GM19043 (cell line): ENCODE measurements around the gene MINDY4.
"Not testable (repeated sequence)": the region's sequence is repeated elsewhere in the genome, so short reads cannot be mapped to it uniquely, and the experiment has no call there.

Source experiments
- ATAC-seq: cut with Tn5 transposase; IDR thresholded peaks from one replicate; pipeline ENCODE4 v1.9.1; 2021; ENCODE audit warnings: low read depth; ENCODE audit not compliant: unreplicated experiment

MINDY4 gene

DNA sequence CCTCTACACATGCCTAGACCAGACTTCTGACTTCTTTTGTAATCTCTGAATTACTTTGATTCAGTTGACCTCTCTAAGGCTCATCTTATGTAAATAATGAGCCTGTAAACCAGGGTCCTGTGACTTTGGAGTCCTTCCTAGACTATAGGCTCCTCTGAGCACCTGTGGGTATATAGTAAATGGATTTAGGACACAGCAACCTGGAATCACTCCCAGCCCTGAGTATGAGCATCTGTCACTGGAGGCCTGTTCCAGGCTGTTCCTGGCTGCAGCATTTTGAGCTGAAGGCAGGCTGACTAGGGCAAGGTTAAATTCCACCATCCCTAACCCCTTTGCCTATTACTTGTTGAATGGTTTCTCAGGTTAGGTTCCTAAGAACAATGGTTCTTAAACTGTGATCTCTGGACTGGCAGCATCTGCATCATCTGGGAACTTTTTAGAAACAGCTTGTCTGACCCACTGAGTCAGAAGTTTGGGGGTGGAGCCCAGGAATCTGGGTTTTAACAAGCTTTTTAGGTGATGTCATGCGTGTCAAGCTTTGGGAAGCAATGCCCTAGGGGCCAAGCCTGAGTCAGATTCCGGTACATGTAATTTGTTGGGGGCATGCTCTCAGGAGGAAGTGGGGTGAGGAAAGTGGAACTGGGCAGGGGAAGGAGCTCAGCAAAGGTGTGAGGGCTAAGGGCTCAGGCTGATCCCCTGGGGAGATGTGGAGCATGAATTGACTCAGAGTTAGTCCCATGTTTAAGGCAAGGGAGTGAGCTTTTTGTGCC is 28.2 kb downstream of the MINDY4 start:
- ATAC-seq = peak; percentile 64

DNA sequence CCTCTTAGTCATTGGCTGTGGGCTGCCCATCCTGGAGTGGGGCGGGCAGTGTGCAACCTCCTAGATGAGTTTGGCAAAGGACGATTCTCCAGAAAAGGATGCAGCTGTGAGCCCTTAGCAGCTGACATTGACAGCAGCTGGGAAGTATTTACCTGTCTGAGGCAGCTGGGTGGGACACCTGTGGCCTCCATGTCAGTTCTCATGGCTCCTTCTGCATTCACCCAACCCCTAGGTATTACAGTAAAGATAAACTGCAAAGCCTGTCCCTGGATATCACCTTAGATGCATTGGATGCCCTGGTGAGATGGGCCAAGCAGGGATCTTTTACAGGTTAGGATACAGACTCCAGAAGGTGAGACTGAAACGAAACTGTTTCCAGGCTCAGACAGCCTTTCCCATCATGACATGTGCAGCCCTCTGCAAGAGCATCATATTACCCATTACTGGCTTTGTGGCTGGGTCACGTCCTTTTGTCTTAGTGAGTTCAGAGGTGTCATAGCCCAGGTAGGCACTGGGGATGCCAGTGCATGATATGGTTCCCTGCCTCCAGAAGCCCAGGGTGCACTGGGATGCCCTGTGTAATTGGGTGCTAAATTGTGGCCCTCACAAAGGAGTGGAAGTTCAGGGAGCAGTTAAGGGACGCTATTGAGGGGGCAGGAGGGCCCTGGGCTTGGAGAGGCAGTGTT is 28.9 kb downstream of the MINDY4 start:
- ATAC-seq = no peak

DNA sequence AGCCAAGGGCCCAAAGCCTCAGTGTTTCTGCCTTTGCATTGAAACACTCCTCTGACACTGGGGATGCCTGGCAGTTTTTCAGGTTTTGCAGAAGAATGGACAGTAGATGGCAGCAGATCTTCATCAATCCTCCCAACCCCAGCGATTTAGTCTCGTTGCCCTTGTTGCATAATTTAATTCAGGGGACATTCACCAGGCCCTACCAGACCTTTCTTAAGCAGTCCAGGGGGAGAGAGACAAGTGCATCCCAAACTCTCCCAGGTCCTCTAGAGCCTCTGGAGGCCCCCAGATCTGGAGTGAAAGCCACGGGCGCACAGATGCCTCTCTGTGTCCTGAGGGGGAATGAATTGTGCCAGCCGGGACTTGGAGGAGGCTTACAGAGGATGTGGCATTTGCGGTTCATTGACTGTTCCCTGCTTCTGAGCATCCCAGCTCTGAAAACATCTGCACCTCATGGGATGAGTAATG is 29.6 kb downstream of the MINDY4 start:
- peak; percentile 22 for ATAC-seq

DNA sequence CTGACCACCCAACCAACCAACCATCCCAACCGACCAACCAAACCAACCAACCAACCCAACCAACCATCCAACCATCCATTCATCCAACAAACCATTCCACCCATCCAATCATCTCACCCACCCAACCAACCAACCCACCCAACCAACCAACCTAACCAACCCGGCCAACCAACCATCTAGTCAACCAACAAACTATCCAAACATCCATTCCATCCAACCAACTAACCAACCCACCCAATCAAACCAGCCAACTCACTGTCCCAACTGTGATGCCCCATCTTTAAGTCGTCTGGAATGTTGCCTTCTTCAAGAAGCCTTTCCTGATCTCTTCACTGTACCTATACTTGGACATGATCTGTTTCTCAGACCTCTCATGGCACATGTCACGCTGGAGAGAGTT is 31.6 kb downstream of the MINDY4 start:
- no peak for ATAC-seq

DNA sequence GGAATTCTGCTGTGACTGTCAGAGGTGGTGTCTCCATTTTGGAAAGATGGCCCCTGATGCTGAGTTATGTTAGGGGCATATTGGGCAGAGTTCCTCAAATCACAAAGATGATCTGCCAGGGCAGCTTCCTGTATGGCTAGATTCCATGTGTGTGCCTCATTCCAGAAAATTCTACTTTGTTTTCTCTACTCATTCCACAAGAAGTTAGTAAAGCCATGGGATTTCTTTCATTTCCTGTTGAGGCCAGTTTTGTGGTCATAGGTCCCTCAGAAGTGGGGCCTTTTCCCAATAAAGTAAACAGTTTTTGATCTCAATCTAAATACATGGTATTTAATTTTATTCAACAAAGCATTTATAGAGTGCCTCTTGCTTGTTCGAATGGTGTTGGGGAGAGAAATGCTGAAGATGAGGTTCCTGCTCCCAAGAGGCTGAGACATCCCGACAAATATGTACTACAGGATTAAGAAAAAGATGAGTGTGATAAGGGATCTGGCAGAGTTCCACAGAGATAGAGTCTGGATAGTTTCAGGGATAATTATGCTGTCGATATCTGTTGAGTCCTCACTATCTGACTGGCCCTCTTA is 33.0 kb downstream of the MINDY4 start:
- no peak for ATAC-seq

DNA sequence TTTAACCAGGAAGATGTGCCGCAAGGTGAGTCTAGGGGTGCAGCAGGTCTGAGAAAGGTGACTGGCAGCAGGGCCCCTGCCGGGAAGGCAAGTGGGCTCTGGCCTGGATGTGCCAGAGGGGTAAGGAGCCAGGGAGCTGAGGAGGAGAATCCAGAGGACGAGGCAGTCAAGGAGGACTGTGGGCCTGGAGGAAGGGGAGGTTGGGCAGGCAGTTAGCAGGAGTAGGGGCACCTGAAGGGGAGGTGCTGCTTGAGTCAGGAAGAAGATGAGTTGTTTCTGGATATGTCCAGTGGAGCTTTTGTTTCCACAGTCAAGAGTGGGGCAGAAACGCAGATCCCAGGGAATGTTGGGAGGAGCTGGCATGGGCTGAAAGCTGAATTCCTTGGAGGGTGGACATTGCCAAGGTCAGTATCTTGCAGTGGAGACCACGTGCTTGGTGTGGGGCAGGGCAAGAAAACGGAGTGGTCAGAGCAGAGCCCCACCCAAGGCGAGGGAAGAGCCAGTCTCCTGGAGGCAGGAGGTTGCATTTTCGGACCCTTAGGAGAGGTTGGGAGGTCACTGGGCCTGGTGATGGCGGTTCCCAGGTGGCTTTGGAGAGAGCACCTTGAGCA is 34.0 kb downstream of the MINDY4 start:
- ATAC-seq = no peak

DNA sequence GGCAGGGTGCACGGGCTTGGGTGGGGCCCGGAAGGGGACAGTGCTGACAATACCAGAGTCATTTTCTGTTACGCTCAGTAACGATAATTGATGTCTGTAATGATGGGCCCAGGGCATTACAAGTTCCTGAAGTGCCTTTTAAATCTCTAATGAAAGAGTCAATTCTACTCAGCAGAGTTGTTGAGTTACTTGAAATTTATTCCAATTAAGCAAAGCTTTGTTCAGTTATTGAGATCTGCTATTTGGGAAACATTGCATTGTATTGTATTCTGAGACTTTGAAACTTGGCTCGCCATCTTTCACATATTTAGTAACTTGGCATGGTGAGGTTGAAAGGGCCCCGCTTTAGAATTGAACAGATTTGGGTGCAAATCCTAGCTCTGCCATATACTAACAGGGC is 34.7 kb downstream of the MINDY4 start:
- no peak for ATAC-seq

DNA sequence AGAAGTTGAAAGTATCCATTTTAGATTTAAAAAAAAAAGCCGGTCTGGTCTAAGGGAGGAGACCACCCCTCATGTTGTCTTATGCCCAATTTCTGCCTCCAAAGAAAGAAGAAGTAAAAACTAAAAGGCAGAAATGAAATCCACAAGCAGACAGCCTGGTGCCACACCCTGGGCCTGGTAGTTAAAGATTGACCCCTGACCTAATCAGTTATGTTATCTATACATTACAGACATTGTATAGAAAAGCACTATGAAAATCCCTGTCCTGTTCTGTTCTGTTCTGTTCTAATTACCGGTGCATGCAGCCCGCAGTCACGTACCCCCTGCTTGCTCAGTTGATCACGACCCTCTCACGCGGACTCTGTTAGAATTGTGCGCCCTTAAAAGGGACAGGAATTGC is 36.3 kb downstream of the MINDY4 start:
- not testable (repeated sequence) for ATAC-seq

DNA sequence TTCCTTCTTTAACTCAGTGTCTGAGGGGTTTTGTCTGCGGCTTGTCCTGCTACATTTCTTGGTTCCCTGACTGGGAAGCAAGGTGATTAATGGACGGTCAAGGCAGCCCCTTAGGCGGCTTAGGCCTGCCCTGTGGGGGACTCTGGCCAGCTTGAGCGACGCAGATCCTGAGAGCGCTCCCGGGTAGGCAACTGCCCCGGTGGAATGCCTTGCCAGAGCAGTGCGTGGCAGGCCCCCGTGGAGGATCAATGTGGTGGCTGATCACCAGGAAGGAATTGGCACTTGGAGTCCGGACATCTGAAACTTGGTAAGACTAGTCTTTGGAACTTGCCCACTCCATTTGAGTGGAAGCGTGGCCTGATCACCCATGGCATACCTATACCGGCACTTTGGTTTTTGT is 36.7 kb downstream of the MINDY4 start:
- ATAC-seq = not testable (repeated sequence)

DNA sequence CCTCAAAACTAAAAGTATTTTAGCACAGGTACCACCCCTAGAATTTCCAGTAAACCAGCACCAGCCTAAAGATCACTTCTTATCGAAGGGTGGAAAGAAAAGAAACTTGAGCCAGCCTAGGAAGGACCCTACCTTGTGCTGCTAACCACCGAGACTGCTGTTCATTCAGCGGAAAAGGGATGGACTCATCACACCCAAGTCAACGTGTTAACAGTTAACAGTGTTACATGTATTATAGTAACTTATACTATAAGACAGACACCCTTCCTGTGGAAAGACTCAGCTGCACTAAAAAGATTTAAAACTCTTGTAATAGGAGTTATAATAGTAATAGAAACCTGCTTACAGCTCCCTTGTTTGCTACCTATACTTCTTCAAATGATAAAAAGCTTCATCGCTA is 39.8 kb downstream of the MINDY4 start:
- no peak for ATAC-seq

DNA sequence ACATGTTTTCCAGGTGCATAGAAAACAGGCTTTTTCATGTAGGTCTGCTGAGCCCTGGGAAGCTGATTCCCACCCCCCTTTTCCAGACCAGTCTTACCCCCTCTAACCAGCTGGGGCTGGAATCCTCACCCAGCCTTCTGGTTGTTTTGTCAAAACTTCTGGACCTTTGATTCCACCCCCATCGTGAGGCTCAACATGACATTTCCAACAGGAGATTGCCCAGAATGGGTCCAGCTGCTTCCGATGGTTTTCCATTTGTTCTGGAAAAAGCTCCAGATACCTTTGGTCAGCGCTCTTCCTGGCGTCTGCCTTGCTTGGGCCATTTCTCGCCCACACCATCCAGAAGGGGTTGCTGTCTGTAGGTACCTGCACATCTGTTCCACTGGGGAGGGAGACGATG is 41.5 kb downstream of the MINDY4 start:
- no peak for ATAC-seq

DNA sequence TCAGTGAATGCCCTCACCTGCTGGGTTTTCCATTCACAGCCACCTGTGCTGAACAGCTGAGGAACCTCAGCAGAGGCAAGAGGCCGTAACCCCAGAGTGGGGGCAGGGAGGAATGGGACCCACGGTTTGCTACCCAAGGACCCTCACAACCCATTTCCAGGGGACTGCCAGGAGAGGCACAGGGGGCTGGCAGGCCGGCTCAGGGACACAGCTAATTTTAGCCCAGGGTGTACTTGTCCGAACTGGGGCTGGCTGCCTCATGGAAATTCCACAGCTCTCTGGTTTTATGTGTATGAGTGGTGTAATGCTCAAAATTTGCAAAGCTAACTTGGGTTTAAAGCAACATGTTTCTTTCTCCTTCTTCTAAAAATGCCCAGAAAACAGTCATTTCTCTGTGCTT is 42.2 kb downstream of the MINDY4 start:
- no peak for ATAC-seq

DNA sequence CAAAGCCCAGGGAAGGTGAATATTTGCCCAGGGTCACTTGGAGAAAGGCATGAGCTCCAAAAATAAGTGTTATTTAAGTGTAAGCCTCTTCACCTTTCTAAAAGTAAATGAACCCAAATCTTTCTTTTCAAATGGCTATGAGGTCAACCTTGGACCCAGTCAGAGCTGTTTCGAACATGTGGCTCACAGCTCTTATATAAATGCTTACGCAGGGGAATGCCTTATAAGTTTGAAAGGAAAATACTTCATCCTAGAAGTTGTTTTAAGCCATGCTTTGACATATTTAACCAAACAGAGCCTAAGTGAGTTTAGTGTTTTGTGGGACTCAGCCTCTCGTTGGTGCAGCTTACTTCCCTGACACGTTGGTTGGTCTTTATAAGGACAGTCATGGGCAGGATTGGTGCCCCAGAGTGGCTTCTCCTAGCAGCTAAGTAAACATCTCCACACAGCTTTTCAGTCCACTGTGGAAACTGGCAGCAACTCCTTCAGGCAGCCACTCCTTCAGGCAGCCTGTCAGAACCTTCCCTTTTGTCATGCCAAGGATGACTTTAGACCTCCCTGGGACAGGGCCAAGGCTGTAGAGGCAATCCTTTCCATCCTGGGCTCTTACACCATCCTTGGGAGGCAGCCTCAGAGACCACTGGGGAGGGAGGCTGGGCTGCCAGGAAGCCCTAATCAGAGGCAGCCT is 43.6 kb downstream of the MINDY4 start:
- no peak for ATAC-seq

DNA sequence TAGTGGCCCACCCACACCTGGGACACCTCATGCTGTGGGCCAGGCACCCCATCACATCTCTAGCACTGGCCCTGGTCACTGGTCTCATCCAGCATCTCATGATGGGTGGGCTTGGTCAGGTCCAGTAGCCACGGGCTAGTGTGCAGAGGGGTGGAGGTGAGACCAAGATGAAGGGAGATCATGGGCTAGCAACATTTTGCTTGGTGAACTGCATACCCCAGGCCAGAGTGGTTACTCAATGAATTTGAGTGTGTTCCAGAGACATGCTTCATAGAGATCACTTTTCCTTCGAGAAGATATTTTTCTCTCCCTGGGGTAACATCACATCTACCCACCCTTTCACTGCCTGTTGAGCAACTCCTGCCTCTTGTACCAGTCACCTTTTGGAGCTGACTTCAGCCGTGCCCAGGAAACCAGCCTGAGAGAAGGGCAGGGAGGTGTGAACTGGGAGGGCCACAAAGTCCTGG is 44.2 kb downstream of the MINDY4 start:
- no peak for ATAC-seq

DNA sequence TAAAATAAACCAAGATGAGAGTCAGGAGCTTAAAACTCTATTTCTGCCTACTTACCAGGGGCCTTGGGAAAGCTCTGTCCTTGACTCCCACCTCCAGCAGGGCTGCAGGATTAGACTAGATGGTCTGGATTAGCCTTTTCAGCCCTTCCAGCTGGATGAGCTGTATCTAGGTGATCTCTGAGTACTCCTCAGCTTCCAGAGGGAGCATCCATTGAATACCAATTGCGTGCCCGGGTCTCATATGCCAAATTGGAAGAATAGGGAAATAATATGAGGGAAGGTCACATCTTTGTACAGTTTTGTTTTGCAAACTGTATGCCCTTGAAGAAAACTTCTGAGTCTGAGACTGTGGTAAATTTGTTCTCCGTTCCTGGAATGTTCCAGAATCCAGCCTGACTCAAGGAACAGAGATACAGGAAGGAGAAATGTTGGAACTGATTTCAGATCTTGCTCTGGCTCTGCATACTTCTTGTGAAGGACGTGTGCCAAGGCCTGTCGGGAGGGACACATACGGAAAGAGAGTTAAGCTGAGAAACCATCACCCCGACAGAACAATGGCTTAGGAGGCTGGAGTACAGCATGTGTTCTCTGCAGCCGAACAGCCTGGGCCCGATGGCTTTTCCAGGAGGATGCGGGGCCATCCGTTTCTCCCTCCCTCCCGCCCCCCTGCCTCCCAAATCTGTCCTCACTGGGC is 44.9 kb downstream of the MINDY4 start:
- no peak for ATAC-seq

DNA sequence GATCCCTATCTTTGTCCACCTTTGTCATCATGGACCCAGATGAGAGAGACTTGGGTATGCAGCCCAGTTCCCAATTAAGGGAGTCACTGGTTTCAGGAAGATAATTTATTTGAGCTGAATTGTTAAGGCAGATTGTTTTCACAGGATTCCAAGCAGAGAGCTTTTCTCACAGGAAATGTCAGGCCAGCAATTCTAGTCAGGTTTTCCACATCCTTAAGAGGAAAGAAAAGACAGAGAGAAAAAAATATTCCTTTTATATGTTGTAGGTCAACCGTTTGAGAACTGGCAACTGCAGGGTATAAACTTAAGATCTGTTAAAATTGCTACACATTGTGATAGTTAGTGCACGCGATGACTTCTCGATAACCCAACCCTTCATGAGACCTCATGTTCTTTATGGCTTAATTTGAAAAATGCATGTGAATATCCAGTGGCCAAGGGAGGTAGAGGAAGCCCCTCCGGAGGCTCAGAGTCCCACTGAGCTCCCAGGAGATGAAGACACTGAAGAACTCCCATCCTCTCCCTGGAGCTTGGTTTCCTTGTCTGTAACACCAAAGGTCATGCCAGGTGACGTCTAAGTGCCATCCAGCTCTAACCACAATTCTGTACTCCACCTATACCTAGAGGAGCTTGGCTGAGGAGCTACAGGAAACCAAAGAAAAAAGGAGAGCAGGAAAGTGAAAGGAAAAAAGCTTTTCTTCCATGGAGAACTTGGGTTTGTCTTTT is 45.6 kb downstream of the MINDY4 start:
- no peak for ATAC-seq

DNA sequence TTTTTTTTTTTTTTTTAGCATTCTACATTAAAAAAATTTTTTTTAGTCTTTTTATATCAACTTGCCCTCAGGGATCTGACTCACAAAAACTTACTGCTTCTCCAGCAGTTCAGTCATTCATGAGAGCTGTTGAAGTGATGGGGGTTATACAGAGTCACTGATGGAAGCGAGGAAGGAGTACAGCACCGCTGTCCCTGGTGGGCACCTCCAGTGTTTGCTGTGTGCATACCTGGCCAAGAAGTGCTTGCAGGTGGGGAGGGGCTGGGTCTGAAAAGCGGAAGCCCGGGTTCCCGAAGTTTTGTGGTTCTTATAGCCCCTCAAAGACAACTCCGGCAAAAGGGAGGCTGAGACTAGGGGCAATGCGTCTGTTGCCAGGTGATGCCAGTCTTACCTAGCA is 46.2 kb downstream of the MINDY4 start:
- no peak for ATAC-seq

DNA sequence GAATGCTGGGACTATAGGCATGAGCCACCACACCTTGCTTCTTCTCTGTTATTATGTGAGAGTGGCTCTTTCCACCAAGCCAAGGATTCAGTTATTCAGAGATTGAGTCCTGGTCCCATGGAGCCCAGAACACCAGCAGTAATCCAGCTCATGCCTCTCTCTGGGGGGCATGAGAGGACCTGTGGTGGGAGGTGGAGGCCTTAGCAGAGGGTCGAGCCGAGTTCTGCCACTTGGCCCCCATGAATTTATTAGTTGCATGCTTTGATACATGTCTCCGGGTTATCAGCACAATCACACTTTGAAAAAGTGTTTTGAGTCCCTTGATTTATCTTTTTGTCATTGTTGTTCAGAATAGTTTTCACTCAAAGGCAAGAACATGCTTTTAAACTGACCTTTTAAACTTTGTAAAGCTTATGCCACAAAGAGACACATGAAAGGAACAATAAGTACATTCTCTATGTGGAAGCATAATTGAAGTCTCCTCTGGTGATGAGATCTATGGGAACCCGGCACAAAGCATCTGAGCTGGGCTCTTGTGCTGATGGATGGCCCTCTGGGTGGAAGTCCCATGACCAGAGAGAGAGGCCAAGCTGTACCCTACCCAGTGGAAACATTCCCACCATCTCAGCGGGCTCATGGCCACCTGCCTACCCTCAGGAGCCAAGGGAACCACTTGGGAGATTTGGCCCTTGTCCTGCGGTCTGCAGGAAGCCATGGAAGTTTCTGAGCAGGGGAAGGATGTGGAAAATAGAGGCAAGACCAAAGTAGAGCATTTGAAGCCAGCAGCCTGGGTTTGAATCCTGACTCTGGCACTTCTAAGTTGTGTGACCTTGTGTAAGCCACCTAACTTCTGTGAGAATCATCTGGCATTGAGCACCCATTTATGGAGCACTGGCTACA is 53.9 kb downstream of the MINDY4 start:
- no peak for ATAC-seq
